PFSK-1 (cell line): Measurements from ENCODE around the gene CHSY3.

Source experiments
- FOXP2 ChIP-seq: optimal IDR thresholded peaks from 2 replicates; pipeline ENCODE3; 2011; ENCODE audit warnings: borderline replicate concordance, control low read depth, inconsistent platforms; ENCODE audit not compliant: insufficient read depth; ENCODE audit errors: extremely low read length, extremely low read depth
- POLR2AphosphoS5 ChIP-seq: IDR thresholded peaks from 2 replicates; pipeline ENCODE4 v1.6.1; 2012; ENCODE audit warnings: low read depth, mild to moderate bottlenecking, control low read depth, low read length, moderate library complexity
- SIN3A ChIP-seq: IDR thresholded peaks from 2 replicates; pipeline ENCODE4 v1.6.1; 2012; ENCODE audit warnings: mild to moderate bottlenecking, low read length, moderate library complexity, borderline replicate concordance; ENCODE audit not compliant: insufficient read depth
- TAF1 ChIP-seq: IDR thresholded peaks from 2 replicates; pipeline ENCODE4 v1.6.1; 2012; ENCODE audit warnings: low read length, control low read depth, borderline replicate concordance; ENCODE audit not compliant: insufficient read depth
- TF ChIP-seq, protein P1 (sequence below), 2 experiments: IDR thresholded peaks; 2 replicates each; pipeline versions ENCODE4 v1.6.1 to v1.8.0; 2011 to 2012; ENCODE audit warnings: low read depth in 2 of 2, low read length in 2 of 2, control low read depth in 1 of 2, inconsistent platforms in 1 of 2, mild to moderate bottlenecking in 1 of 2, moderate library complexity in 1 of 2; ENCODE audit not compliant: insufficient read depth in 1 of 2

Gene CHSY3

DNA sequence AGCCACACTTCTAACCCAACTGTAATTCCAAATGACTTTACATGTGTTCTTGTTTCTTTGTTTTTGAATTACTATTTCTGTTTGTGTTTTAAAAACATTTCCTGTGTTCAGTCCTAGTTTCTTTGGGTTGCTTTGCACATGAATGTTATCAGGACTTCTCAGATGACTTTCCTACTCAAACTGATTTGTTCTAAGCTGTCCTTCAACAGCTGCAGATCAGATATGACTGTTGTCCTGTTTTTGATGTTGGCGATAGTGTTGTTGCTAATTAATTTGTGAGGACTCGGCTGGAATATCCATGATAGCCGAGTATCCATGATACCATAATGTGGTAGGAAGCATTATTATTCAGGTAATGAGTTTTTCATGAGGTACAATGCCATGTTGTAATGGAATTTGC, 98.6 kb downstream of the CHSY3 start:
- TF ChIP-seq, protein P1, sequence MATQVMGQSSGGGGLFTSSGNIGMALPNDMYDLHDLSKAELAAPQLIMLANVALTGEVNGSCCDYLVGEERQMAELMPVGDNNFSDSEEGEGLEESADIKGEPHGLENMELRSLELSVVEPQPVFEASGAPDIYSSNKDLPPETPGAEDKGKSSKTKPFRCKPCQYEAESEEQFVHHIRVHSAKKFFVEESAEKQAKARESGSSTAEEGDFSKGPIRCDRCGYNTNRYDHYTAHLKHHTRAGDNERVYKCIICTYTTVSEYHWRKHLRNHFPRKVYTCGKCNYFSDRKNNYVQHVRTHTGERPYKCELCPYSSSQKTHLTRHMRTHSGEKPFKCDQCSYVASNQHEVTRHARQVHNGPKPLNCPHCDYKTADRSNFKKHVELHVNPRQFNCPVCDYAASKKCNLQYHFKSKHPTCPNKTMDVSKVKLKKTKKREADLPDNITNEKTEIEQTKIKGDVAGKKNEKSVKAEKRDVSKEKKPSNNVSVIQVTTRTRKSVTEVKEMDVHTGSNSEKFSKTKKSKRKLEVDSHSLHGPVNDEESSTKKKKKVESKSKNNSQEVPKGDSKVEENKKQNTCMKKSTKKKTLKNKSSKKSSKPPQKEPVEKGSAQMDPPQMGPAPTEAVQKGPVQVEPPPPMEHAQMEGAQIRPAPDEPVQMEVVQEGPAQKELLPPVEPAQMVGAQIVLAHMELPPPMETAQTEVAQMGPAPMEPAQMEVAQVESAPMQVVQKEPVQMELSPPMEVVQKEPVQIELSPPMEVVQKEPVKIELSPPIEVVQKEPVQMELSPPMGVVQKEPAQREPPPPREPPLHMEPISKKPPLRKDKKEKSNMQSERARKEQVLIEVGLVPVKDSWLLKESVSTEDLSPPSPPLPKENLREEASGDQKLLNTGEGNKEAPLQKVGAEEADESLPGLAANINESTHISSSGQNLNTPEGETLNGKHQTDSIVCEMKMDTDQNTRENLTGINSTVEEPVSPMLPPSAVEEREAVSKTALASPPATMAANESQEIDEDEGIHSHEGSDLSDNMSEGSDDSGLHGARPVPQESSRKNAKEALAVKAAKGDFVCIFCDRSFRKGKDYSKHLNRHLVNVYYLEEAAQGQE (IDR thresholded peaks at IDR 0.05; ENCODE audit: insufficient read depth in 1 of 2, low read depth in 2 of 2, low read length in 2 of 2), result no peak
- TF ChIP-seq SIN3A (no peak), FOXP2 (no peak), TAF1 (no peak), POLR2AphosphoS5 (no peak)

DNA sequence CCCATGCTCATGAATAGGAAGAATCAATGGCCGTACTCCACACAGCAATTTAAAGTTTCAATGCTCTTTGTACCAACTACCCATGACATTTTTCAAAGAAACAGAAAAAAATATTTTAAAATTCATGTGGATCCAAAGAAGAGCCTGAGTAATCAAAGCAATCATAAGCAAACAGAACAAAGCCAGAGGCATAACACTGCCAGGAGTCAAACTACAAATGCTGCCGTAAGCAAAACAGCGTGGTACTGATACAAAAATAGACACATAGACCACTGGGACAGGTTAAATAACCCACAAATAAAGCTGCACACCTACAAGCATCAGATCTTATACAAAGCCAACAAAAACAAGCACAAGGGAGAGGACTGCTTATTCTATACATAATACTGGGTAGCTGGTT, 107.7 kb downstream of the CHSY3 start:
- no peak for TF ChIP-seq TAF1
- TF ChIP-seq, protein P1 (IDR thresholded peaks at IDR 0.05; ENCODE audit: insufficient read depth in 1 of 2, low read depth in 2 of 2, low read length in 2 of 2), result no peak
- TF ChIP-seq POLR2AphosphoS5, result no peak
- TF ChIP-seq SIN3A, result no peak
- TF ChIP-seq FOXP2, result no peak

DNA sequence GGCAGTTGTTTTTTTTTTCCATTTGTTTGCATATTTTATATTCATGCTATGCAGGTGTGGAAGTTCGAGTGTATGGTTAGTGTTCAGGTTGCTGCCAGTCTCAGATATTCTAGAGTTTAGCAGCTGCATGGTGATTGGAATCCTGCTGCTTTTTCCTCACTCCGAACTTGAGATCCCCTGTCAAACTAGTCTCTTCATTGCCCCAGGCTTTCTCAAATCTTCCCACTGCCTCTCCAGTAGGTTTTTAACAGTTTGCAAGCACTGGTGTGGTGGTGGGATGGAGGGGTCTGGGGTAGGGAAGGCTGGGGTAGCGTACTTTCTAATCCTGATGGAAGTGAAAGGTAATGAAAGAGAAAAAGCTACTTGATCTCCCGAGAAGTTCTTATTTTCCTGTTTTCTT, 112.9 kb downstream of the CHSY3 start:
- TF ChIP-seq, protein P1 (IDR thresholded peaks at IDR 0.05; ENCODE audit: insufficient read depth in 1 of 2, low read depth in 2 of 2, low read length in 2 of 2), result no peak
- TF ChIP-seq POLR2AphosphoS5 (no peak), FOXP2 (no peak), TAF1 (no peak)

DNA sequence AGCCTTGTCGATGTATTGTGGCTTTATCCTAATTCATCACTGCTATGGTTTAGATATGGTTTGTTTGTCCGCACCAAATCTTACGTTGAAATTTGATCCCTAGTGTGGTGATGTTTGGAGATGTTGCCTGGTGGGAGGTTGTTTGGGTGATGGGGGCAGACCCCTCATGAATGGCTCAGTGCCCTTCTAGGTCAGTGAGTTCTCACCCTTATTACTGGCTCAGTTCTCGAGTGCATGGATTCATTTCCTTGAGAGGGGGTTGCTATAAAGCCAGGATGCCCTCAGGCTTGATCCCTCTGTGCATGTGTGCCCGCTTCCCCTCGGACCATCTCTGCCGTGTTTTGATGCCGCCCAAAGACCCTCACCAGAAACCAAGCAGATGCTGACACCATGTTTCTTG, 114.4 kb downstream of the CHSY3 start:
- no peak for TF ChIP-seq POLR2AphosphoS5
- TF ChIP-seq SIN3A, result no peak
- TF ChIP-seq FOXP2, result no peak
- TF ChIP-seq, protein P1 (IDR thresholded peaks at IDR 0.05; ENCODE audit: insufficient read depth in 1 of 2, low read depth in 2 of 2, low read length in 2 of 2), result no peak
- TF ChIP-seq TAF1, result no peak

DNA sequence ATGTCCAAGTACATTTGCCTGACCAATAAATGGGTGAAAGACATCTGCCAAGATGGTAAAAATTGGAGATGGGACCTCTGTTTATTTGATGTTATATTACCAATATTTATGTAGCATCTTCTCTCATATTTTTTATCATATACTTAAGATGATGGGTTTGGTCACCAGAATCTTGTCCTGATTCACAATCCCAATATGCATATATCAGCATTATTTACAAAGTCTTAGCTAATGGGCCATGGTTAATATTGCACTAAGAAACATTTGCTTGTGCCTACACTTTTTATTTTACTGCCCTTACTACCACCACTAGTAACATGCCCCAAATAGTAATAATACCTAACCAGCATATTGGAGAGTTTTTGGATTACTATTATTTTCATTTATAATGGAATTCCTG, 116.7 kb downstream of the CHSY3 start:
- TF ChIP-seq TAF1, result no peak
- no peak for TF ChIP-seq FOXP2
- TF ChIP-seq, protein P1 (IDR thresholded peaks at IDR 0.05; ENCODE audit: insufficient read depth in 1 of 2, low read depth in 2 of 2, low read length in 2 of 2), result no peak
- TF ChIP-seq POLR2AphosphoS5, result no peak
- TF ChIP-seq SIN3A, result no peak
